ENCODE results near the gene SLCO2A1.

The SLCO2A1 gene

GRCh38 chr3:133939463-133939835 is 90.3 kb downstream of the SLCO2A1 start:
- H3K4me1 Mint-ChIP-seq = peaks cover 6% of the 10 kb centered on the region
- H3K9me3 Mint-ChIP-seq = no peaks in the 10 kb centered on the region
- no peak overlapping the region for H3K4me3 Mint-ChIP-seq
- CTCF ChIA-PET = interaction anchor here (1.0 kb wide), 1 partner anchor 9 kb away, joined by 4 read pairs; no protein-coding TSS in a partner anchor
- peaks cover 40% of the 10 kb centered on the region for H3K27me3 Mint-ChIP-seq
- no peak for DNase-seq
- no peaks in the 10 kb centered on the region for H3K36me3 Mint-ChIP-seq
- no peak overlapping the region for H3K27ac Mint-ChIP-seq

GRCh38 chr3:133938770-133939462 is 90.8 kb downstream of the SLCO2A1 start:
- Mint-ChIP-seq H3K27me3 (peaks cover 43% of the 10 kb centered on the region), H3K9me3 (no peaks in the 10 kb centered on the region), H3K27ac (no peak overlapping the region), H3K36me3 (no peaks in the 10 kb centered on the region), H3K4me1 (peaks cover 6% of the 10 kb centered on the region), H3K4me3 (no peak overlapping the region)
- no peak for DNase-seq
- CTCF ChIA-PET = interaction anchor here (1.0 kb wide), 1 partner anchor 8 kb away, joined by 4 read pairs; no protein-coding TSS in a partner anchor

GRCh38 chr3:133937756-133938601 is 91.7 kb downstream of the SLCO2A1 start:
- H3K9me3 Mint-ChIP-seq = no peaks in the 10 kb centered on the region
- no peak for DNase-seq
- no peak overlapping the region for H3K27ac Mint-ChIP-seq
- H3K4me1 Mint-ChIP-seq = peaks cover 6% of the 10 kb centered on the region
- no peaks in the 10 kb centered on the region for H3K36me3 Mint-ChIP-seq
- peaks cover 39% of the 10 kb centered on the region for H3K27me3 Mint-ChIP-seq
- H3K4me3 Mint-ChIP-seq = no peak overlapping the region
- CTCF ChIA-PET = no interaction called here

- no peak for DNase-seq
- no peaks in the 10 kb centered on the region for H3K36me3 Mint-ChIP-seq
- CTCF ChIA-PET = no interaction called here
- H3K4me1 Mint-ChIP-seq = peaks cover under 1% of the 10 kb centered on the region
- H3K27me3 Mint-ChIP-seq = peaks cover 32% of the 10 kb centered on the region
- no peak overlapping the region for H3K27ac Mint-ChIP-seq
- no peaks in the 10 kb centered on the region for H3K9me3 Mint-ChIP-seq
- no peak overlapping the region for H3K4me3 Mint-ChIP-seq
Measured at GRCh38 chr3:133937061-133937686, 92.6 kb downstream of the SLCO2A1 start.

- Mint-ChIP-seq H3K9me3 (no peaks in the 10 kb centered on the region), H3K4me3 (no peak overlapping the region)
- CTCF ChIA-PET = interaction anchor here (0.5 kb wide), 1 partner anchor 214 kb away, joined by 4 read pairs; no protein-coding TSS in a partner anchor
Measured at GRCh38 chr3:133935843-133936769, 93.6 kb downstream of the SLCO2A1 start.

GRCh38 chr3:133934996-133935842 is 94.5 kb downstream of the SLCO2A1 start:
- Mint-ChIP-seq H3K4me3 (no peak overlapping the region), H3K4me1 (no peaks in the 10 kb centered on the region), H3K27me3 (peaks cover 28% of the 10 kb centered on the region), H3K9me3 (no peaks in the 10 kb centered on the region), H3K27ac (no peak overlapping the region), H3K36me3 (no peaks in the 10 kb centered on the region)
- CTCF ChIA-PET = interaction anchor here (0.5 kb wide), 1 partner anchor 13 kb away, joined by 3 read pairs; no protein-coding TSS in a partner anchor
- DNase-seq = no peak

More at GRCh38 chr3:133935843-133936769, 93.6 kb downstream of the SLCO2A1 start:
- Mint-ChIP-seq H3K4me1 (no peaks in the 10 kb centered on the region), H3K36me3 (no peaks in the 10 kb centered on the region), H3K27me3 (peaks cover 31% of the 10 kb centered on the region), H3K27ac (no peak overlapping the region)
- DNase-seq = no peak

- Mint-ChIP-seq H3K4me3 (no peak overlapping the region), H3K9me3 (no peaks in the 10 kb centered on the region), H3K27ac (no peak overlapping the region), H3K4me1 (no peaks in the 10 kb centered on the region), H3K36me3 (no peaks in the 10 kb centered on the region), H3K27me3 (peaks cover 27% of the 10 kb centered on the region)
- CTCF ChIA-PET = interaction anchor here (0.5 kb wide), 1 partner anchor 12 kb away, joined by 3 read pairs; no protein-coding TSS in a partner anchor
- no peak for DNase-seq
Measured at GRCh38 chr3:133934073-133934970, 95.4 kb downstream of the SLCO2A1 start.

- no peaks in the 10 kb centered on the region for H3K4me1 Mint-ChIP-seq
- no peaks in the 10 kb centered on the region for H3K9me3 Mint-ChIP-seq
- H3K4me3 Mint-ChIP-seq = no peak overlapping the region
- H3K36me3 Mint-ChIP-seq = no peaks in the 10 kb centered on the region
- CTCF ChIA-PET = no interaction called here
- no peak overlapping the region for H3K27ac Mint-ChIP-seq
- no peak for DNase-seq
- peaks cover 33% of the 10 kb centered on the region for H3K27me3 Mint-ChIP-seq
Measured at GRCh38 chr3:133933097-133934024, 96.4 kb downstream of the SLCO2A1 start.

GRCh38 chr3:133932009-133932408 is 97.7 kb downstream of the SLCO2A1 start:
- no peaks in the 10 kb centered on the region for H3K9me3 Mint-ChIP-seq
- H3K27me3 Mint-ChIP-seq = peaks cover 41% of the 10 kb centered on the region

GRCh38 chr3:133931084-133931483 is 98.6 kb downstream of the SLCO2A1 start:
- H3K27me3 Mint-ChIP-seq = peaks cover 50% of the 10 kb centered on the region
- H3K27ac Mint-ChIP-seq = no peak overlapping the region
- H3K4me1 Mint-ChIP-seq = peaks cover 6% of the 10 kb centered on the region
- no peaks in the 10 kb centered on the region for H3K9me3 Mint-ChIP-seq
- CTCF ChIA-PET = interaction anchor here (1.3 to 2.9 kb wide), 3 partner anchors 8 to 281 kb away, joined by 3 to 20 read pairs (median 4); no protein-coding TSS in a partner anchor
- no peak for DNase-seq
- H3K4me3 Mint-ChIP-seq = no peak overlapping the region
- no peaks in the 10 kb centered on the region for H3K36me3 Mint-ChIP-seq

More at GRCh38 chr3:133932009-133932408, 97.7 kb downstream of the SLCO2A1 start:
- no peaks in the 10 kb centered on the region for H3K36me3 Mint-ChIP-seq
- no peak for DNase-seq
- H3K4me1 Mint-ChIP-seq = peaks cover 6% of the 10 kb centered on the region
- CTCF ChIA-PET = interaction anchor here (1.7 to 2.9 kb wide), 2 partner anchors 114 to 280 kb away, joined by 3 to 20 read pairs; no protein-coding TSS in a partner anchor
- H3K27ac Mint-ChIP-seq = no peak overlapping the region
- no peak overlapping the region for H3K4me3 Mint-ChIP-seq

- Mint-ChIP-seq H3K4me3 (no peak overlapping the region), H3K4me1 (peaks cover 6% of the 10 kb centered on the region), H3K36me3 (no peaks in the 10 kb centered on the region), H3K27ac (no peak overlapping the region), H3K9me3 (no peaks in the 10 kb centered on the region), H3K27me3 (peaks cover 54% of the 10 kb centered on the region)
- no peak for DNase-seq
- CTCF ChIA-PET = interaction anchor here (0.7 to 2.9 kb wide), 5 partner anchors 9 to 284 kb away, joined by 3 to 20 read pairs (median 3); no protein-coding TSS in a partner anchor
Measured at GRCh38 chr3:133930341-133930933, 99.3 kb downstream of the SLCO2A1 start.
